ENCODE results near the gene PCNX2. TPM values are rescaled to one million over a fixed set of nuclear protein-coding genes. Genes with fewer than 3 reads are reported as not detected.

The PCNX2 gene
- total and polyA plus RNA-seq, 2 experiments from 2014 or later = 42.9 to 88.3 TPM

GRCh38 chr1:233323718-233324117 is 28.2 kb upstream of the PCNX2 start:
- Mint-ChIP-seq H3K27me3 (ENCODE audit: insufficient read depth, low read depth, poor library complexity) (peaks cover 6% of the 10 kb centered on the region), H3K9me3 (peaks cover 4% of the 10 kb centered on the region; the same call in 2 of the 3 replicates), H3K36me3 (ENCODE audit: low read depth) (no peaks in the 10 kb centered on the region), H3K27ac (no peak overlapping the region), H3K4me1 (peaks cover 4% of the 10 kb centered on the region), H3K4me3 (no peak overlapping the region)
- no peak for ATAC-seq
- H3K4me2 ChIP-seq = no peak overlapping the region
- no peaks in the 10 kb centered on the region for H3K9me2 ChIP-seq (ENCODE audit: insufficient read depth)
- no peaks in the 10 kb centered on the region for H3K36me3 ChIP-seq (ENCODE audit: insufficient read depth)
- H3F3A ChIP-seq (replicated peaks; ENCODE audit: low read depth) = no peaks in the 10 kb centered on the region
- no peak for DNase-seq (ENCODE audit: low spot score)
- H3K27me3 ChIP-seq (ENCODE audit: insufficient read depth) = peaks cover 15% of the 10 kb centered on the region
- H2AFZ ChIP-seq = no peak overlapping the region
- peaks cover under 1% of the 10 kb centered on the region; the same call in 1 of the 2 replicates for H3K79me2 ChIP-seq (replicated peaks; ENCODE audit: insufficient read depth)
- no peak overlapping the region for H3K4me3 ChIP-seq
- H3K27ac ChIP-seq (ENCODE audit: low read depth) = no peak overlapping the region
- no peaks in the 10 kb centered on the region for H3K4me1 ChIP-seq (ENCODE audit: insufficient read depth)
- TF ChIP-seq ZNF331 (CRISPR knock-in tag; IDR thresholded peaks at IDR 0.05; ENCODE audit: low read depth) = no peak
- no peaks in the 10 kb centered on the region for H4K20me1 ChIP-seq (replicated peaks; ENCODE audit: insufficient read depth)

- Histone ChIP-seq H3K79me2 (replicated peaks; ENCODE audit: insufficient read depth) (no peaks in the 10 kb centered on the region), H3K4me1 (ENCODE audit: insufficient read depth) (no peaks in the 10 kb centered on the region), H3K36me3 (ENCODE audit: insufficient read depth) (no peaks in the 10 kb centered on the region), H3K4me3 (no peak overlapping the region), H3F3A (replicated peaks; ENCODE audit: low read depth) (no peaks in the 10 kb centered on the region), H4K20me1 (replicated peaks; ENCODE audit: insufficient read depth) (no peaks in the 10 kb centered on the region), H3K4me2 (no peak overlapping the region), H2AFZ (no peak overlapping the region), H3K27ac (ENCODE audit: low read depth) (no peak overlapping the region), H3K9me2 (ENCODE audit: insufficient read depth) (no peaks in the 10 kb centered on the region), H3K27me3 (ENCODE audit: insufficient read depth) (no peaks in the 10 kb centered on the region)
- Mint-ChIP-seq H3K9me3 (peaks cover 2% of the 10 kb centered on the region; the same call in 1 of the 3 replicates), H3K36me3 (ENCODE audit: low read depth) (no peaks in the 10 kb centered on the region), H3K4me1 (peaks cover under 1% of the 10 kb centered on the region), H3K27ac (no peak overlapping the region), H3K27me3 (ENCODE audit: insufficient read depth, low read depth, poor library complexity) (no peaks in the 10 kb centered on the region), H3K4me3 (no peak overlapping the region)
- DNase-seq (ENCODE audit: low spot score) (no peak), ATAC-seq (no peak)
- no peak for TF ChIP-seq CREB1 (CRISPR knock-in tag; IDR thresholded peaks at IDR 0.05; ENCODE audit: low read depth)
- TF ChIP-seq ZNF331 (CRISPR knock-in tag; IDR thresholded peaks at IDR 0.05; ENCODE audit: low read depth) = no peak
- no peak for TF ChIP-seq EZH2 (IDR thresholded peaks at IDR 0.05; ENCODE audit: low read depth, unreplicated experiment)
- TF ChIP-seq, protein P1, sequence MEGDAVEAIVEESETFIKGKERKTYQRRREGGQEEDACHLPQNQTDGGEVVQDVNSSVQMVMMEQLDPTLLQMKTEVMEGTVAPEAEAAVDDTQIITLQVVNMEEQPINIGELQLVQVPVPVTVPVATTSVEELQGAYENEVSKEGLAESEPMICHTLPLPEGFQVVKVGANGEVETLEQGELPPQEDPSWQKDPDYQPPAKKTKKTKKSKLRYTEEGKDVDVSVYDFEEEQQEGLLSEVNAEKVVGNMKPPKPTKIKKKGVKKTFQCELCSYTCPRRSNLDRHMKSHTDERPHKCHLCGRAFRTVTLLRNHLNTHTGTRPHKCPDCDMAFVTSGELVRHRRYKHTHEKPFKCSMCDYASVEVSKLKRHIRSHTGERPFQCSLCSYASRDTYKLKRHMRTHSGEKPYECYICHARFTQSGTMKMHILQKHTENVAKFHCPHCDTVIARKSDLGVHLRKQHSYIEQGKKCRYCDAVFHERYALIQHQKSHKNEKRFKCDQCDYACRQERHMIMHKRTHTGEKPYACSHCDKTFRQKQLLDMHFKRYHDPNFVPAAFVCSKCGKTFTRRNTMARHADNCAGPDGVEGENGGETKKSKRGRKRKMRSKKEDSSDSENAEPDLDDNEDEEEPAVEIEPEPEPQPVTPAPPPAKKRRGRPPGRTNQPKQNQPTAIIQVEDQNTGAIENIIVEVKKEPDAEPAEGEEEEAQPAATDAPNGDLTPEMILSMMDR (conservative IDR thresholded peaks at IDR 0.05; ENCODE audit: low read depth in 2 of 2) = no peak
- TF ChIP-seq JUNB (IDR thresholded peaks at IDR 0.05; ENCODE audit: unreplicated experiment) = no peak
- TF ChIP-seq, protein P2, sequence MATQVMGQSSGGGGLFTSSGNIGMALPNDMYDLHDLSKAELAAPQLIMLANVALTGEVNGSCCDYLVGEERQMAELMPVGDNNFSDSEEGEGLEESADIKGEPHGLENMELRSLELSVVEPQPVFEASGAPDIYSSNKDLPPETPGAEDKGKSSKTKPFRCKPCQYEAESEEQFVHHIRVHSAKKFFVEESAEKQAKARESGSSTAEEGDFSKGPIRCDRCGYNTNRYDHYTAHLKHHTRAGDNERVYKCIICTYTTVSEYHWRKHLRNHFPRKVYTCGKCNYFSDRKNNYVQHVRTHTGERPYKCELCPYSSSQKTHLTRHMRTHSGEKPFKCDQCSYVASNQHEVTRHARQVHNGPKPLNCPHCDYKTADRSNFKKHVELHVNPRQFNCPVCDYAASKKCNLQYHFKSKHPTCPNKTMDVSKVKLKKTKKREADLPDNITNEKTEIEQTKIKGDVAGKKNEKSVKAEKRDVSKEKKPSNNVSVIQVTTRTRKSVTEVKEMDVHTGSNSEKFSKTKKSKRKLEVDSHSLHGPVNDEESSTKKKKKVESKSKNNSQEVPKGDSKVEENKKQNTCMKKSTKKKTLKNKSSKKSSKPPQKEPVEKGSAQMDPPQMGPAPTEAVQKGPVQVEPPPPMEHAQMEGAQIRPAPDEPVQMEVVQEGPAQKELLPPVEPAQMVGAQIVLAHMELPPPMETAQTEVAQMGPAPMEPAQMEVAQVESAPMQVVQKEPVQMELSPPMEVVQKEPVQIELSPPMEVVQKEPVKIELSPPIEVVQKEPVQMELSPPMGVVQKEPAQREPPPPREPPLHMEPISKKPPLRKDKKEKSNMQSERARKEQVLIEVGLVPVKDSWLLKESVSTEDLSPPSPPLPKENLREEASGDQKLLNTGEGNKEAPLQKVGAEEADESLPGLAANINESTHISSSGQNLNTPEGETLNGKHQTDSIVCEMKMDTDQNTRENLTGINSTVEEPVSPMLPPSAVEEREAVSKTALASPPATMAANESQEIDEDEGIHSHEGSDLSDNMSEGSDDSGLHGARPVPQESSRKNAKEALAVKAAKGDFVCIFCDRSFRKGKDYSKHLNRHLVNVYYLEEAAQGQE (IDR thresholded peaks at IDR 0.05; ENCODE audit: unreplicated experiment) = no peak
- no peak for TF ChIP-seq EZH2phosphoT487 (IDR thresholded peaks at IDR 0.05; ENCODE audit: unreplicated experiment)
- TF ChIP-seq STAT1 (IDR thresholded peaks at IDR 0.05; ENCODE audit: unreplicated experiment) = no peak
- no peak for TF ChIP-seq ETS1 (IDR thresholded peaks at IDR 0.05)
- TF ChIP-seq NANOG (IDR thresholded peaks at IDR 0.05; ENCODE audit: borderline replicate concordance) = no peak
Measured at GRCh38 chr1:233320023-233320422, 24.5 kb upstream of the PCNX2 start.
